ENCODE measurements around the gene FAF2. TPM values are rescaled to one million over a fixed set of nuclear protein-coding genes. Genes with fewer than 3 reads are reported as not detected.

Gene FAF2
- total RNA-seq, 1 experiment from 2014 or later: 44.4 TPM

DNA sequence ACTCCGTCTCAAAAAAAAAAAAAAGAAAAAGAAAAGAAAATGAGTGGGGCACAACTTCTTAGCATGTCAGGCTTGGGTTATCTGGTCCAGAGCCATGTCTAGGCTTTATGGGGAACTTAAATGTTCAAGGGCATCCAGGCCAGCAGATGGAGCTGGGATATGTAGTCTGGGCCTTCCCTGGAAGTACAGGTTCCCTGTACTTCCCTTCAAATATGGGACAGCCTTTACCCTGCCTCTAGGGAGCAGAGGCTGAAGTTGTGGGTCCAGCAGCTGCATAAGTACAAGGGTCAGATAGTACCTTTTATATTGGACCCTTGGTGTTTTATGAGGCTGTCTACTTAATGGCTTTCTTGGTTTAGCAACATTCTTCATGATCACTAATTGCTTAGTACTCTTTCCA, 42.1 kb downstream of the FAF2 start:
- H3K27ac Mint-ChIP-seq: no peak overlapping the region
- no peak overlapping the region for H2AFZ ChIP-seq (ENCODE audit: low read length)

More for the DNA sequence above, 42.1 kb downstream of the FAF2 start:
- no peak overlapping the region for H4K91ac ChIP-seq (ENCODE audit: insufficient read length, low read depth, low read length)
- peaks cover 36 to 86% (median 81%) of the 10 kb centered on the region in 3 experiments; a peak in 6 of 7 replicates for H3K36me3 Mint-ChIP-seq (ENCODE audit: insufficient read depth in 1 of 3, low read depth in 3 of 3)
- no CpG with 5 or more reads among the region's 1 CpG for WGBS (ENCODE audit: extremely low coverage, insufficient read length, low lambda C conversion rate)
- no peaks in the 10 kb centered on the region for H3K27me3 Mint-ChIP-seq (ENCODE audit: low read depth)
- H2BK120ac ChIP-seq (ENCODE audit: low read depth, low read length, poor library complexity, severe bottlenecking): no peak overlapping the region
- peaks cover 0 to 3% of the 10 kb centered on the region in 2 experiments; a peak in 1 of 4 replicates for H3K4me1 Mint-ChIP-seq
- H3K18ac ChIP-seq (ENCODE audit: insufficient read length, low read depth, low read length): no peak overlapping the region
- H3K23ac ChIP-seq (ENCODE audit: insufficient read length, low read depth, low read length): no peak overlapping the region
- H4K8ac ChIP-seq (replicated peaks; ENCODE audit: insufficient read length, low read depth, low read length): no peak overlapping the region
- no peak overlapping the region for H3K4ac ChIP-seq (ENCODE audit: low read depth, low read length)
- no peak overlapping the region for H3K14ac ChIP-seq (ENCODE audit: insufficient read depth, low read length)
- H3K9me3 ChIP-seq (ENCODE audit: control insufficient read depth, low read depth, low read length): no peaks in the 10 kb centered on the region
- H2BK12ac ChIP-seq (ENCODE audit: insufficient read length, low read depth, low read length): no peak overlapping the region
- H2AK5ac ChIP-seq (ENCODE audit: insufficient read length, low read length): no peak overlapping the region
- H2BK20ac ChIP-seq (ENCODE audit: low read depth, low read length, poor library complexity, severe bottlenecking): no peak overlapping the region
- no peak overlapping the region for H3K27ac ChIP-seq (ENCODE audit: insufficient read length, low read depth, low read length)
- no peak overlapping the region for H3K56ac ChIP-seq (ENCODE audit: insufficient read length, low read depth, low read length)
- DNase-seq: no peak
- H3K4me3 Mint-ChIP-seq: no peak overlapping the region
- H3K4me2 ChIP-seq (ENCODE audit: insufficient read depth, insufficient read length, low read length): no peak overlapping the region
- peaks cover 3% of the 10 kb centered on the region; the same call in 1 of the 2 replicates for H3K79me2 ChIP-seq (ENCODE audit: insufficient read depth, low read length)
- no peak overlapping the region for H2BK15ac ChIP-seq (ENCODE audit: low read depth, low read length)
- no peaks in the 10 kb centered on the region for H3K27me3 ChIP-seq (ENCODE audit: insufficient read depth, low read length)
- H3K4me1 ChIP-seq (ENCODE audit: insufficient read depth, low read length): no peaks in the 10 kb centered on the region
- TF ChIP-seq CTCF (conservative IDR thresholded peaks at IDR 0.05): no peak
- peaks cover 3% of the 10 kb centered on the region for H3K79me1 ChIP-seq (ENCODE audit: insufficient read depth, low read depth, low read length, poor library complexity, severe bottlenecking)
- no peaks in the 10 kb centered on the region for H3K23me2 ChIP-seq (ENCODE audit: insufficient read length, low read depth, low read length, poor library complexity, severe bottlenecking)
- no peak overlapping the region for H3T11ph ChIP-seq (ENCODE audit: low read length)
- H4K20me1 ChIP-seq (ENCODE audit: control insufficient read depth, insufficient read depth, insufficient read length): no peaks in the 10 kb centered on the region
- H2BK5ac ChIP-seq (ENCODE audit: insufficient read length, low read length): no peak overlapping the region
- H3K9ac ChIP-seq (ENCODE audit: extremely low read depth, insufficient read length, low read length): no peak overlapping the region
- H4K5ac ChIP-seq (ENCODE audit: insufficient read length, low read depth, low read length): no peak overlapping the region
- H3K9me3 Mint-ChIP-seq: no peaks in the 10 kb centered on the region; a peak in 1 of 5 replicates

All from H9 (cell line).